HS-27A (cell line): ENCODE data around the gene LCT.
"Not testable (repeated sequence)": the region's sequence is repeated elsewhere in the genome, so short reads cannot be mapped to it uniquely, and the experiment has no call there.

ENCODE experiments used
- DNase-seq: peaks from one replicate; pipeline ENCODE4 v3.0.0-alpha.2; 2012; ENCODE audit warnings: low read depth, missing footprints

The LCT gene

GRCh38 chr2:135836596-135837270 lies at the start of gene LCT:
TSS of gene LCT (minus strand) at chr2:135837184. CDS start at chr2:135837169, 15 bp downstream.
- no peak for DNase-seq

DNA sequence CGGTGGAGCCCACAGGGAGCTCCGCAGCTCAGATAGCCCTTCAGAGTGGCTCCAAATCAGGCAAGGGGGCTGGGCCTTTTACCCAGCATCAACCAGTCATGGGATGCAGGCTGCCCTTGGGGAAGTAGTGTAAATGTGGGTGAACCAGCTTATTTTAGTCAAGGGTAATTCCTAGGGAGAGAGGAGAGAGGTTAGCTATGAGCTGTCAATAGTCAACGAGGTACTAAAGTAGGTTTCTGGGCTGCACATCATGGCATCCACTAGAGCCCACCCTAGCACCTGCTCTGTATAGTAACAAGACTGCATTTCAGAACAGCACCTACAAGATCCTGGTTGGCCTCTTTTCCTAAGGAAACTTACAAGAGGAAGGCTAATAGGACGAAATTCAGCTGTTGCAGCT lies 48.7 kb upstream of the LCT start:
- DNase-seq: no peak

DNA sequence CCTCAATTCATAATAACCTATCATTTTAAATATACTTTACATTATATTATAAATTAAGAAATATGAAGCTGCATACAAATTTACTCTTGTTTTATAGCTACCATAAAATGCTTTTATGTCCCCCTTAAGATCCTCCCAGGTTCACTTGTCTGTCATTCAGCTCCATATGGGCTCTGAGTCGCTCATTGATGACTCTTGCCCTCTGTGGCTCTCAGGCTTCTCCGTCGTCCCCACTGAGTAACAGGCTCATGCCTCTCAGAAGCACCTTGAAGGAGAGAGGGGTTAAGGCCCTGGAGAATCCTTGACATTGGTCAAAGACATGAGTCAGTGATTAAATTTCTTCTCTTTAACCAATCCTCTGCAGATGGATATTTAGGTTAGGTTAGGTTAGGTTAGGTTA lies 45.4 kb upstream of the LCT start:
- DNase-seq: no peak

DNA sequence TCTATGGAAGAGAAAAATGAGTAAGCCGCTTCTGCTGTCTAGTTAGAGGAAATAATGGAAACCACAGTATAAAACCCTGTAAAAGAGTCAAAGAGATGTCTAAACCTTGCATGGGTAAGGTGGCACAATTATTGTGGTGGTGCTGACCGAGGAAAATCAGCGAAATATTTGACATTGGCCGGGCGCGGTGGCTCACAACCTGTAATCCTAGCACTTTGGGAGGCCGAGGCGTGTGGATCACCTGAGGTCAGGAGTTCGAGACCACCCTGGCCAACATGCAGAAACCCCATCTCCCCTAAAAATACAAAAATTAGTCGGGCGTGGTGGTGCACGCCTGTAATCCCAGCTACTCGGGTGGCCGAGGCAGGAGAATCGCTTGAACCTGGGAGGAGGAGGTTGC lies 39.8 kb upstream of the LCT start:
- not testable (repeated sequence) for DNase-seq

GRCh38 chr2:135876066-135876711 lies 39.2 kb upstream of the LCT start, which contains the start of gene MCM6:
TSS of gene MCM6 (minus strand) at chr2:135876443. CDS start at chr2:135876365, 78 bp downstream.
- DNase-seq: peak; percentile 98

GRCh38 chr2:135875491-135876065 lies 38.6 kb upstream of the LCT start:
- peak; percentile 39 for DNase-seq

DNA sequence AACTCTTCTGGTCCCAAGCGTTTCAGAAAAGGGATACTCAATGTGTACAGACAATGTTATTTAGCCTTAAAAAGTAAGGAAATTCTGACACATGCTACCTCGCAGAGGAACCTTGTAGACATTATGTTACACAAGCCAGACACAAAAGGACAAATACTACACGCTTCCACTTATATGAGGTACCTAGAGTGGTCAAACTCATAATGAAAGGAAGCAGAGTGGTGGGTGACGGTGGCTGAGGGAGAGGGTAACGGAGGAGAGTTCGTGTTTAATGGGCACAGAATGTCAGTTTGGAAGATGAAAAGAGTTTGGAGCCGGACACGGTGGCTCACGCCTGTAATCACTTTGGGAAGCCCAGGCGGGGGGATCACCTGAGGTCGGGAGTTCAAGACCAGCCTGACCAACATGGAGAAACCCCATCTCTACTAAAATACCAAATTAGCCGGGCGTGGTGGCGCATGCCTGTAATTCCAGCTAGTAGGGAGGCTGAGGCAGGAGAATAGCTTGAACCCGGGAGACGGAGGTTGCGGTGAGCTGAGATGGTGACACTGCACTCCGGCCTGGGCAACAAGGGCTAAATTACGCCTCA lies 37.9 kb upstream of the LCT start:
- no peak for DNase-seq

GRCh38 chr2:135870571-135870970 lies 33.6 kb upstream of the LCT start:
- no peak for DNase-seq

DNA sequence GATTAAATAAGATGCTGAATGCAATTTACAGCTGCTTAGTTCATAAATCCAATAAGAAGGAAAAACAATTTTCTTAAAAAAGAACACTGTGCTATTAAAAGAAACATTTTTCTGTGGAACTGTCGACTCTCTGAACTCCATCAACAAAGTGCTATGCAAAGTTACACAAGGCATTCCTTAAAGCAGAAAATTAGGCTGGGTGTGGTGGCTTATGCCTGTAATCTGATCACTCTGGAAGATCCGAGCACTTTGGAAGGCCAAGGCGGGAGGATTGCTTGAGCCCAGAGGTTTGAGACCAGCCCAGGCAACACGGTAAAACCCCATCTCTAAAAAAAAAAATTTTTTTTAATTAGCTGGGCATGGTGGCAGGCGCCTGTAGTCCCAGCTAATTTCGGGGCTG lies 26.2 kb upstream of the LCT start:
- DNase-seq: no peak

GRCh38 chr2:135862718-135863117 lies 25.7 kb upstream of the LCT start:
- no peak for DNase-seq

GRCh38 chr2:135853401-135853800 lies 16.4 kb upstream of the LCT start:
- DNase-seq: no peak

DNA sequence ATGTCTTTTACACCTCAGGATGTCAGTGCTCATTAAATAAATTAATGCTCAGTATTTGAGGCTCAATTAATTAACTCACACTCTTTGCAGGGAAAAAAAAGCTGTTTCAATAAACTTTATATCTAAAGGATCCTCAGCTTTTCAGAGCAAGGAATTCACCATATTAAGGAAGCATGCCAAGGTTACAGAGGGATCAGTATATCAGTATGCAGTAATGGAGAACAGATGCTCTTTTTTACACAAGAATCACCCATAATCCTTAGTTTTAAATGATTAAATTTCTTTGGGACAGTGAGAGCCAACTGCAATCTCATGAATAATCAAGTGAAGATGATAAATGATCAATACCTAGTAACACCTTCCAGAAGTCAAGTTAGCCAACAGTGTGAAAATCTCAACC lies 14.9 kb upstream of the LCT start:
- DNase-seq: no peak

GRCh38 chr2:135850892-135851668 lies 14.1 kb upstream of the LCT start:
- DNase-seq: no peak

GRCh38 chr2:135849087-135849486 lies 12.1 kb upstream of the LCT start:
- no peak for DNase-seq

GRCh38 chr2:135845997-135846396 lies 9.0 kb upstream of the LCT start:
- DNase-seq: no peak

DNA sequence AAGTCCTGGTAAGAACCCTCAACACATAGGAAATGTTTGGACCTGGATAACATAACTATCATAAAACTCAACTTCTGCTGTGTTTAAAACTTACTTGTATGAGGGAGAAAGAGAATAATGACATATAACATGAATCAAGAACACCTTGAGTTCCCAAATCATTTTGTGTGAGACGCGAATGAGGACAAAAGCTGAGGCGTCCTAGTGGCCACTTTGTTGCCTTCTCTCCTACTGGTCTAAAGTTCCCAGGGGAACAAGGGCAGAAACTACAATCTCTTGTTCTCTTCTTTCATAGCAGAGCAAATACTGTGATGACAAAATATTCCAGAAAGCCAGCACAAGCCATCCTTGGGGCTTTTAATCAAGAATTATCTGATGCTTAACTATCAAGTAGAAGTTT lies 8.3 kb upstream of the LCT start:
- DNase-seq: no peak

- no peak for DNase-seq
Observed at GRCh38 chr2:135844301-135844895, 7.4 kb upstream of the LCT start.

GRCh38 chr2:135843671-135844070 lies 6.7 kb upstream of the LCT start:
- DNase-seq: no peak

DNA sequence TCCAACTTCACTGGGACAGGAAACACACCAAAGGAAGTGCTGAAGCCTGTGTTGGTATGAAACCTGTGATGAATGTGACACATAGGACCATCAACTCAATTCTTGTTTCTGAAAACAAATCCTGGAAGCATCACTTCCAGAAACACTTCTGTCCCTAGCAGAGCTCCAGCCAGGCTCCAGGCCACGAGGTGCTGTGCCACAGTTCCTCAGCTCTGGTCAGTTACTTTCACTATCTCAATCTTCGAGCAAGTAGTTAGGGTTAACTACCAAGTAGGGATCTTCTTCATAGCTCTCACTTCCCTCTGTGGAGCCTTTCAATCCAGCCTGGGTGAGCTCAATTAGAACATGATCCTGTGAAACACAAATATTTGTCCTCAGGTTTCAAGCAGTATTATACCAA lies 3.6 kb upstream of the LCT start:
- no peak for DNase-seq

DNA sequence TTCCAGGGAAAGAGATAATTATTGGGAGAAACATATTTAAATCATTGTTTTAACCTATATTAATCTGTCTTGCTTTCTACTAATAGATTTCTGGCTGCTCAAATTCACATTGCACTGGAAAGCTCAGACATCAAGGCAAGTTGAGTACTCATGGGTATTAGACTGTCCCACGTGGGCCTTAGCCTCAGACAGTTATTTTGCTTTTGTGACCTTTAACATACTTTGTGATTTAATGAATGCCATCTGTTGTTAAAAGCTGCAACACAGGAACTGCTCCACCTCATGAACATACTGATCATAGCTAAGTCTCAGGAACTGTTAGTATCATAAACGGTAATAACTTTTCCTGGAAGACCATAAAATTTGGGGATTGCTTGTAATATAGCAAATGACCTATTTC lies 2.7 kb upstream of the LCT start:
- DNase-seq: no peak

DNA sequence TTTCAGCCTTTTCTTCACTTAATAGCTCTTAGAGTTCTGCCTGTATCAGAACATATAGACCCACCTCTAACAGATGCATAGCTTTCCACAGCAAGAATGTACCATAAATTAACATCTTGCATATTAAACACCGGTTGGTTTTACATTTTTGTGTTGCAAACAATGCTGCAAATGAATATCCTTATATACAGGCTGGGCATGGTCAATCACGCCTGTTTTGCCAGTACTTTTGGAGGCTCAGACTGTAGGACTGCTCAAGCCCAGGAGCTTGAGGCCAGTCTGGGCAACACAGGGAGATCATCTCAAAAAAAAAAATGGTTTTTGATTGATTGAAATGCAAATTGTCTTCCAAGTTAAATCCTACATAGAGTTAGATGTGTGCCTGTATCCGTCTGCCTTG lies 1.5 kb upstream of the LCT start:
- no peak for DNase-seq

DNA sequence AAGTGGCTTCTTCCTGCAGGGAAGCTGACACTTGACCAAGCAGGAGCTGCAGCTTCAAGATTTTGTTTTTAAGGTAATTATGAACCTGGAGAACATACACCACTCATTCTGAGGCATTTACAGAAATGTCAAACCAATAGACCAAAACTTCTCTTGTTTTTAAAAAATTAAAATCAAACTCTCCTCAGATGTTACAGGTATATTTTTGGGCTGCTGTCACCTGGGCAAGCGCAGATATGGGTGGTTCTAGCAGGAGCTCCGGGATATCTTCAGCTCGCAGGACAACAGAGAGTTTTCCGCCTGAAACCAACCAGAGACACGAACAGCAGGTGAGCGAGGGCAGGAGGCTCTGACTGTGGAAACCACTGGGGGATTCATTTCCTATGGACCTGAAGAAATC lies 4.1 kb downstream of the LCT start:
- DNase-seq: no peak
